ENCODE results near the gene PAGE5.

PAGE5 gene

DNA sequence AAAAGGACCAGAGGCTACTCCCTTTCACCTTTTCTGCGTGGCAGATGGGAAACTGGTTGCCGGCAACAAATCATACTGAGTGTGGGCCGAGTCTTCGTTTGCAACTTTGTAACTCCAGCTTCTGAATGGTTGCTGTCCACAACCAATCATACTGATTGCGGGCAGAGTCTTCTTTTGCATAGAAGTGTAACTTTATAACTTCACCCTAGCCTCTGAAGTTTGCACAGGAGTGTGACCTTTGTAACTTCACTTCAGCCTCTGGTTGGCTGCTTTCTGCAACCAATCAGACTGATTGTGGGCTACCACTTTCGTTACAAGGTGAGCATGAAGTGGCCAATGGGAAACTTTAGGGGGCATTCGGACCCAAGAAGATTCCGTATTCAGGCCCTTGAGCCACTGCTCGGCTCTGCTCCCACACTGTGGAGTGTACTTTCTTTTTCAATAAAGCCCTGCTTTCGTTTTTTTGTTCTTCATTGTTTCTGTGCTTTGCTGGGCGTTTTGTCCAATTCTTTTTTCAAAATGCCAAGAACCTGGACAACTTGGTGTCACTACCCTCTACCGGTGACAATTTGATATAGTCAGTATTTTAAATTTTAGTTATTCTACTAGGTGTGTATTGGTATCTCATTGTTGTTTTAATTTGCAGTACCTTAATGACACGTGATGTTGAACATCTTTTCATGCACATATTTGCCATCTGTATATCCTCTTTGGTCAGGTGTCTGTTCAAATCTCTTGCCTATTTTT lies 9.0 kb upstream of the PAGE5 start (continued):
- TF ChIP-seq, protein P1, sequence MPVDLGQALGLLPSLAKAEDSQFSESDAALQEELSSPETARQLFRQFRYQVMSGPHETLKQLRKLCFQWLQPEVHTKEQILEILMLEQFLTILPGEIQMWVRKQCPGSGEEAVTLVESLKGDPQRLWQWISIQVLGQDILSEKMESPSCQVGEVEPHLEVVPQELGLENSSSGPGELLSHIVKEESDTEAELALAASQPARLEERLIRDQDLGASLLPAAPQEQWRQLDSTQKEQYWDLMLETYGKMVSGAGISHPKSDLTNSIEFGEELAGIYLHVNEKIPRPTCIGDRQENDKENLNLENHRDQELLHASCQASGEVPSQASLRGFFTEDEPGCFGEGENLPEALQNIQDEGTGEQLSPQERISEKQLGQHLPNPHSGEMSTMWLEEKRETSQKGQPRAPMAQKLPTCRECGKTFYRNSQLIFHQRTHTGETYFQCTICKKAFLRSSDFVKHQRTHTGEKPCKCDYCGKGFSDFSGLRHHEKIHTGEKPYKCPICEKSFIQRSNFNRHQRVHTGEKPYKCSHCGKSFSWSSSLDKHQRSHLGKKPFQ (tag by site-specific recombination; IDR thresholded peaks at IDR 0.05), result no peak
- TF ChIP-seq, protein P2, sequence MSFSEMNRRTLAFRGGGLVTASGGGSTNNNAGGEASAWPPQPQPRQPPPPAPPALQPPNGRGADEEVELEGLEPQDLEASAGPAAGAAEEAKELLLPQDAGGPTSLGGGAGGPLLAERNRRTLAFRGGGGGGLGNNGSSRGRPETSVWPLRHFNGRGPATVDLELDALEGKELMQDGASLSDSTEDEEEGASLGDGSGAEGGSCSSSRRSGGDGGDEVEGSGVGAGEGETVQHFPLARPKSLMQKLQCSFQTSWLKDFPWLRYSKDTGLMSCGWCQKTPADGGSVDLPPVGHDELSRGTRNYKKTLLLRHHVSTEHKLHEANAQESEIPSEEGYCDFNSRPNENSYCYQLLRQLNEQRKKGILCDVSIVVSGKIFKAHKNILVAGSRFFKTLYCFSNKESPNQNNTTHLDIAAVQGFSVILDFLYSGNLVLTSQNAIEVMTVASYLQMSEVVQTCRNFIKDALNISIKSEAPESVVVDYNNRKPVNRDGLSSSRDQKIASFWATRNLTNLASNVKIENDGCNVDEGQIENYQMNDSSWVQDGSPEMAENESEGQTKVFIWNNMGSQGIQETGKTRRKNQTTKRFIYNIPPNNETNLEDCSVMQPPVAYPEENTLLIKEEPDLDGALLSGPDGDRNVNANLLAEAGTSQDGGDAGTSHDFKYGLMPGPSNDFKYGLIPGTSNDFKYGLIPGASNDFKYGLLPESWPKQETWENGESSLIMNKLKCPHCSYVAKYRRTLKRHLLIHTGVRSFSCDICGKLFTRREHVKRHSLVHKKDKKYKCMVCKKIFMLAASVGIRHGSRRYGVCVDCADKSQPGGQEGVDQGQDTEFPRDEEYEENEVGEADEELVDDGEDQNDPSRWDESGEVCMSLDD (tag by site-specific recombination; IDR thresholded peaks at IDR 0.05), result no peak
- TF ChIP-seq ZBTB7A (tag by site-specific recombination; IDR thresholded peaks at IDR 0.05; ENCODE audit: low read depth) (no peak), ZNF221 (tag by site-specific recombination; IDR thresholded peaks at IDR 0.05; ENCODE audit: borderline replicate concordance) (no peak), ZNF521 (tag by site-specific recombination; IDR thresholded peaks at IDR 0.05) (no peak), SP2 (tag by site-specific recombination; IDR thresholded peaks at IDR 0.05) (no peak), ZNF549 (tag by site-specific recombination; IDR thresholded peaks at IDR 0.05) (no peak), FEZF1 (tag by site-specific recombination; IDR thresholded peaks at IDR 0.05) (no peak), ZBTB1 (tag by site-specific recombination; IDR thresholded peaks at IDR 0.05) (no peak)

- no peak overlapping the region for H3K27ac ChIP-seq (ENCODE audit: extremely low read depth, low read depth, low read length)
- POLR2A ChIA-PET, result no interaction called here
- no peaks in the 10 kb centered on the region for H3K36me3 ChIP-seq (ENCODE audit: control insufficient read depth in 2 of 2, insufficient read depth in 1 of 2, low read length in 2 of 2)
- CTCF ChIA-PET, result interaction anchor here (0.6 kb wide), 1 partner anchor 563 kb away, joined by 3 read pairs; no protein-coding TSS in a partner anchor
- H3K4me3 ChIP-seq (ENCODE audit: low read depth, low read length), result no peak overlapping the region
- no peaks in the 10 kb centered on the region; the same call in 1 of the 2 replicates for H3K9me3 ChIP-seq (ENCODE audit: control insufficient read depth, insufficient read depth, low read depth, low read length)
- no peaks in the 10 kb centered on the region for H3K4me1 ChIP-seq (ENCODE audit: control insufficient read depth, insufficient read depth, low read length)
- TF ChIP-seq ZNF155 (tag by site-specific recombination; IDR thresholded peaks at IDR 0.05), result no peak
- no peak for TF ChIP-seq ZNF24 (tag by site-specific recombination; IDR thresholded peaks at IDR 0.05)
- TF ChIP-seq REPIN1 (tag by site-specific recombination; IDR thresholded peaks at IDR 0.05; ENCODE audit: low read depth), result no peak
- no peak for TF ChIP-seq ZNF239 (tag by site-specific recombination; IDR thresholded peaks at IDR 0.05)
- no peak for TF ChIP-seq ZBTB11 (tag by site-specific recombination; conservative IDR thresholded peaks at IDR 0.05; ENCODE audit: low read depth)
- TF ChIP-seq ZSCAN23 (tag by site-specific recombination; IDR thresholded peaks at IDR 0.05), result no peak
- TF ChIP-seq KLF8 (tag by site-specific recombination; IDR thresholded peaks at IDR 0.05), result no peak
- no peak for TF ChIP-seq ZNF140 (tag by site-specific recombination; IDR thresholded peaks at IDR 0.05)
- TF ChIP-seq ZNF610 (tag by site-specific recombination; IDR thresholded peaks at IDR 0.05; ENCODE audit: borderline replicate concordance), result no peak
- TF ChIP-seq, protein P1 (tag by site-specific recombination; IDR thresholded peaks at IDR 0.05), result no peak
- TF ChIP-seq, protein P3, sequence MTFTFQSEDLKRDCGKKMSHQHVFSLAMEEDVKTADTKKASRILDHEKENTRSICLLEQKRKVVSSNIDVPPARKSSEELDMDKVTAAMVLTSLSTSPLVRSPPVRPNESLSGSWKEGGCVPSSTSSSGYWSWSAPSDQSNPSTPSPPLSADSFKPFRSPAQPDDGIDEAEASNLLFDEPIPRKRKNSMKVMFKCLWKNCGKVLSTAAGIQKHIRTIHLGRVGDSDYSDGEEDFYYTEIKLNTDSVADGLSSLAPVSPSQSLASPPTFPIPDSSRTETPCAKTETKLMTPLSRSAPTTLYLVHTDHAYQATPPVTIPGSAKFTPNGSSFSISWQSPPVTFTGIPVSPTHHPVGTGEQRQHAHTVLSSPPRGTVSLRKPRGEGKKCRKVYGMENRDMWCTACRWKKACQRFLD (tag by site-specific recombination; IDR thresholded peaks at IDR 0.05), result no peak
- no peak for TF ChIP-seq ZNF555 (tag by site-specific recombination; conservative IDR thresholded peaks at IDR 0.05)
- no peak for TF ChIP-seq ZNF776 (tag by site-specific recombination; IDR thresholded peaks at IDR 0.05; ENCODE audit: borderline replicate concordance)
- TF ChIP-seq GFI1B (tag by site-specific recombination; IDR thresholded peaks at IDR 0.05), result no peak
- TF ChIP-seq TRIM28 (IDR thresholded peaks at IDR 0.05; ENCODE audit: borderline replicate concordance, low read length), result no peak
- TF ChIP-seq WT1 (tag by site-specific recombination; IDR thresholded peaks at IDR 0.05), result no peak
- TF ChIP-seq ZNF16 (tag by site-specific recombination; IDR thresholded peaks at IDR 0.05; ENCODE audit: low read depth), result no peak
- no peak for TF ChIP-seq ZNF571 (tag by site-specific recombination; IDR thresholded peaks at IDR 0.05)
- no peak for TF ChIP-seq ZNF707 (tag by site-specific recombination; IDR thresholded peaks at IDR 0.05)
Measured at GRCh38 chrX:55213381-55213780, 6.8 kb upstream of the PAGE5 start.

Measured in HEK293 (cell line).